A549 treated with AZD2906 at 1 μM for 4 hours (cell line): ENCODE measurements around the gene RPS28. TPM values are rescaled to one million over a fixed set of nuclear protein-coding genes. Genes with fewer than 3 reads are reported as not detected.

Source experiments
- total RNA-seq: library from RNA; stranded (reverse); fragments of 200-300 nt; extraction: Qiagen RNA extraction; gene quantifications from 5 replicates; pipeline ENCODE4 v1.2.3, GENCODE V29; 2022

The RPS28 gene
- 383 to 995 TPM (median 918 TPM) in 5 replicates for total RNA-seq

DNA sequence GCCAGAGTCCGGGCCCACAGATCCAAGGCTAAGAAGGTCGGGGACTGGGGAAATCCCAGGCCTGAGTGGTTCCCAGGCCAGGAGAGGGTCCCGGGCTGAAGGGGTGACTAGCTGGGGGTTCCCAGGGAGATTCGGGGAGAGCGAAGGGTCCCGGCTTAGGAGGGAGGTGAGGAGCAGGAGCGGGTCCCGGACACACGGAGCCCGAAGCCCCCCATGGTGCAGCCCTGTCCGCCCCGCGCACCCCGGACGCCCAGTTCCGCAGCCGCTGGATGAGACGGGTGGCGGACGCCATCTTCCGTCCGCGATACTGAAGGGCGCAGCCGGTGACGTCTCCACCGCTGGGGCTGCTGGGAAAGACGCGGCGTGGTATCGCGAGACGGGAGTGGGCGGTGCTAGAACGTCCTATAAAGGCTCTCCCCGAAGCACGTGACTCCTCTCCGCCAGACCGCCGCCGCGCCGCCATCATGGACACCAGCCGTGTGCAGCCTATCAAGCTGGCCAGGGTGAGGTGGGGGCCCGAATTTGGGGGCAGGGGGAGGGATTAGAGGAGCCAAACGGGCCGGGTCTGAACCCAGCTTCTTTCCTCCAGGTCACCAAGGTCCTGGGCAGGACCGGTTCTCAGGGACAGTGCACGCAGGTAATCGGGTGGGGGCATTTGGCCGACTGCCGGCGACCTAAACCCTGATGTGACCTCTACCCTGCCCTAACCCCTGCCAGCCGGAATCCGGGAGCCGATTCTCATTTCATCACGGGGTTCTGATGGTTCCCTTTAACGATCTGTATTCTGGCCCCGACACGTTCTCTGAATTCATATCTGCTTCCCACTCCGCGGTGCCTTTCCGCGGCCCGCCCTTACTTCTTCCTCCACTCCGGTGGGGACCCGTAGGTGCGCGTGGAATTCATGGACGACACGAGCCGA lies at the start of gene RPS28, which contains the start of gene NDUFA7:
Gene RPS28 (plus strand): TSS at position 430 of the 919 bp plus-strand sequence. CDS start 35 bp downstream, at position 465.
Gene NDUFA7 (minus strand): TSS at position 309 of the 919 bp plus-strand sequence. CDS start 17 bp downstream, at position 292.

DNA sequence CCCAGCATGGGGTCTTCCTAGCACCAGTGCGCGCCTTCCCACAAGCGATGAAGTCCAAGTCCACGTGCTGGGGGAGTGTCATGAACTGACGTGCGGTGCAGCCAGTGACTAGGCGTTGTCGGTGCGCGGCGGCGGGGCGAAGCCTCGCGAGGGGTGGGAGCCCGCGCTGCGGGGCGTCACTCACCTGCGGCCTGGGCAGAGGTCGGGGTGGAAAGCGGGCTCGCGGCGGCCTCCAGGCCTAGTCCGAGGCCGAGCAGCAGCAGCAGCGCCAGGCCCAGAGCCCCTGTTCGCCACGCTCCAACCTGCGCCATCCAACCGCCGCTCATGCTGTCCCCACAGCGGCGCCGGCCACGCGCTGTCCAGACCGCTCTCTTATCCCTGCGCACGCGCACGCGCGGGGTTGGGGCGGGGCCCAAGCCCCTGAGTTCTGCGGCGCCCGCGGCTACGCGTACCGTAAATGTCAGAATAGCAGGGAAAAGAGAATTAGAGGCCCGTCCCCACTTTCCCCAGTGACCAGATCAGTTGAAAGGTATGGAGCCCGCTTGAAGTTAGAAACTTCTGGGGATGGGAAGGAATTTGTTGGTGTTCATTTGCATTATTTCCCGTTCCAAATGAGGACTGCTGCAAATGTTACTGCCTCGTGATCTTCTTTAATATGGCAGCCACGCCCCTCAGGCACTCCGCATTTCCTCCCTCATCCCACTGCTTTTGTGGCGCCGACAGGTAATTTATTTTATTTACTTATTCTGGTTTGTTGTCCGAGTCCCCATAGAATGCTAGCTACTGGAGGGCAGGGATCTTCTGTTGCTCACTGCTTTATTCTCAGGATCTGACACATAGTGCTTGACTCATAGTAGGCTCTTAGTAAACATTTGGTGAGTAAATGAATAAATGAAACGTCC lies 13.1 kb upstream of the RPS28 start, which contains the start of gene CD320:
Gene CD320 (minus strand): TSS at position 394 of the 902 bp plus-strand sequence. CDS start 68 bp downstream, at position 326.

DNA sequence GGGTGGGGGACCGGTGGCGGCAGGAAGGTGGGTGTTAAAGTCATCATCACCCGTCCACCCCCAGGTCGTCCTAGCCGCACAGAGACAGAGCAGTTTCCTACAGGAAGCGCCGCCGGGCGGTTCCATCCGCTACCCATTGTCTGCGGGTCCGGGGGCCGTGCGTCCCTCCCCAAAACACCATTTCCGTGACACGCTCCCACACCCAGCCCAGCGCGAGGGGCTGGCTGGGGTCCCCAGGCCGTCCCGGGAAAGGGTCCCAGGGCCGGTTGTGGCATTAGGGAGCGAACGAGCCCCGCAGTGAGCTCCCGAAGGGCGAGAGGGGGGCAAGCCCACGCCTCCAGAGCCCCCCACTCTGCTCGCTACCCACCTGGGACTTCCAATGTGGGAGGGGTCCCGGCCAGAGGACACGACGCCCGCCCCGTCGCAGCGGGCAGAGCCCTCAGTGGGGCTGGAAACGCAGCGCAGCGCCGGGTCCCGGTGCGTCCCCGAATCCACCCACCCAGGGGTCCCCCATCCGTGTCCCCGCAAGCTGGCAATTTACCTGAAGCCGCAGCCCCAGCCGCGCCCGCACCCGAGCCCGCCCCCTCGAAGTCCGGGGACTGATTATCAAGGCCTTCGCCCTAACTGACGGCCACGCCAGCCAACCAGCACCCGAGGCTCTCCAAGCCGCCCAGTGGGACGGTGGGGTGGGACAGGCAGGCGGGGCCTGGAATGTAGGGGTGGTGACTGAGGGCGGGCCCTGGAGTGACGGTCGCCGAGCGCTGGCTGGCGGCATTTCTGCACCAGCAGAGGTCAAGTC lies 21.6 kb downstream of the RPS28 start, which contains the start of gene KANK3:
Gene KANK3 (minus strand): TSS at position 579 of the 799 bp plus-strand sequence. CDS start 5,434 bp downstream, outside the sequence.

DNA sequence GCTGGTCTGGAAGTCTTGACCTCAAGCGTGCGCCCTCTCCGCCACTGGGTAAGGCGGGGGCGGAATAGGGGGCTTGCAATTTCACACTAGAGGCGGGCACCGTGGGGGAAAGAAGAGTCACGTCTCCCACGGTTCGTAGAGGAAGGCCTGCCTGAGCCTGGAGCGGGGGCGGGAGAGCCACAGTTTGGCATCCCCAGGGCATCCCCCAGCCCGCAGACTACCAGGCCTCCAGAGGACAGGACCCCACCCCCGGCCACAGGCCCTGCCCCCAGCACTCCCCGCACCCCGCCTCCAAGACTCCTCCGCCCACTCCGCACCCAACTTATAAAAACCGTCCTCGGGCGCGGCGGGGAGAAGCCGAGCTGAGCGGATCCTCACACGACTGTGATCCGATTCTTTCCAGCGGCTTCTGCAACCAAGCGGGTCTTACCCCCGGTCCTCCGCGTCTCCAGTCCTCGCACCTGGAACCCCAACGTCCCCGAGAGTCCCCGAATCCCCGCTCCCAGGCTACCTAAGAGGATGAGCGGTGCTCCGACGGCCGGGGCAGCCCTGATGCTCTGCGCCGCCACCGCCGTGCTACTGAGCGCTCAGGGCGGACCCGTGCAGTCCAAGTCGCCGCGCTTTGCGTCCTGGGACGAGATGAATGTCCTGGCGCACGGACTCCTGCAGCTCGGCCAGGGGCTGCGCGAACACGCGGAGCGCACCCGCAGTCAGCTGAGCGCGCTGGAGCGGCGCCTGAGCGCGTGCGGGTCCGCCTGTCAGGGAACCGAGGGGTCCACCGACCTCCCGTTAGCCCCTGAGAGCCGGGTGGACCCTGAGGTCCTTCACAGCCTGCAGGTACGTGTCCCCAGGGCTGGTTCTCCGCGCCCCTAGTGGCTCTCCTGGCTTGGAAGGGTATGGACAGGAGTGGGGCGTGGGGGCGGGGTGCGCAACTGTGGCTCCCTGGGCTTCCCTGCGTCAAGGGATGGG lies 42.8 kb downstream of the RPS28 start, which contains the start of gene ANGPTL4:
Gene ANGPTL4 (plus strand): TSS at position 353 of the 969 bp plus-strand sequence. CDS start 167 bp downstream, at position 520.

Other genes starting within 250 kb of the RPS28 start
- not detected in 5 replicates for gene FBN3, start 171.9 kb upstream of the RPS28 start, total RNA-seq
- 1.8 to 3.8 TPM (median 3.3 TPM) in 5 replicates for gene CERS4, start 112.1 kb upstream of the RPS28 start, total RNA-seq
- gene CD320, start 13.1 kb upstream of the RPS28 start, total RNA-seq = 62.3 to 104 TPM (median 94.9 TPM) in 5 replicates
- 77.5 to 97.5 TPM (median 95.6 TPM) in 5 replicates for gene NDUFA7, start 121 bp upstream of the RPS28 start, total RNA-seq
- gene KANK3, start 21.8 kb downstream of the RPS28 start, total RNA-seq = 5.6 to 7.6 TPM (median 7.1 TPM) in 5 replicates
- gene ANGPTL4, start 42.7 kb downstream of the RPS28 start, total RNA-seq = 550 to 726 TPM (median 658 TPM) in 5 replicates
- gene RAB11B, start 68.9 kb downstream of the RPS28 start, total RNA-seq = 100 to 115 TPM (median 101 TPM) in 5 replicates
- gene MARCHF2, start 91.8 kb downstream of the RPS28 start, total RNA-seq = 15.9 to 20.8 TPM (median 20.4 TPM) in 5 replicates
- gene HNRNPM, start 123.5 kb downstream of the RPS28 start, total RNA-seq = 229 to 306 TPM (median 241 TPM) in 5 replicates
- gene PRAM1, start 181.1 kb downstream of the RPS28 start, total RNA-seq = 0.08 to 0.25 TPM (median 0.14 TPM) in 5 replicates
- 18.1 to 19.9 TPM (median 19.3 TPM) in 5 replicates for gene ZNF414, start 192.7 kb downstream of the RPS28 start, total RNA-seq